HG03354 (cell line): ENCODE results near the gene ASB4.
A peak's percentile ranks its signal among the peaks of the same experiment; 100 is the strongest.
"Not testable (repeated sequence)": the region's sequence is repeated elsewhere in the genome, so short reads cannot be mapped to it uniquely, and the experiment has no call there.

Source experiments
- ATAC-seq: cut with Tn5 transposase; IDR thresholded peaks from one replicate; pipeline ENCODE4 v1.9.1; 2021; ENCODE audit warnings: mild to moderate bottlenecking; ENCODE audit not compliant: unreplicated experiment, poor library complexity, severe bottlenecking

Gene ASB4

GRCh38 chr7:95485391-95486123 lies at the start of gene ASB4:
TSS of gene ASB4 (plus strand) at chr7:95485943. CDS start at chr7:95485972, 29 bp downstream.
- no peak for ATAC-seq

DNA sequence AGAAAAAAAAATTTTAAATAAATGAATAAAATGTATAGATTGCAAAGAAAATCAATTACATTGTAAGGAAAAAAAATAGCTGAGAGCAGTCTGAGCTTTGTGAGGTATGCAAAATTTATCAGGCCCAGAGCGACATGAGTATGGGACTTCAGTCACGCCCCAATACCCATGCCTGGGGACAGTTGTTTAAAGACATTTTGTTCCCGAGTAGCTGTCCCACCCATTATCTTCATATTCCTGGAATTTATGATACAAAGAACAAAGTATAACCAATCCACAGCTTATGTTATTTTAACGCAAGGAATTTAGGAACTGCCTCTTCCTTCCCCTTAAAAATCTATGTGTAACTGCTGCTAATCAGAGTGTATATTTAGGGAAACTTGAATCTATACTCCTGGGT lies 49.3 kb upstream of the ASB4 start:
- ATAC-seq, result no peak

GRCh38 chr7:95440394-95441038 lies 45.2 kb upstream of the ASB4 start:
- ATAC-seq, result no peak

DNA sequence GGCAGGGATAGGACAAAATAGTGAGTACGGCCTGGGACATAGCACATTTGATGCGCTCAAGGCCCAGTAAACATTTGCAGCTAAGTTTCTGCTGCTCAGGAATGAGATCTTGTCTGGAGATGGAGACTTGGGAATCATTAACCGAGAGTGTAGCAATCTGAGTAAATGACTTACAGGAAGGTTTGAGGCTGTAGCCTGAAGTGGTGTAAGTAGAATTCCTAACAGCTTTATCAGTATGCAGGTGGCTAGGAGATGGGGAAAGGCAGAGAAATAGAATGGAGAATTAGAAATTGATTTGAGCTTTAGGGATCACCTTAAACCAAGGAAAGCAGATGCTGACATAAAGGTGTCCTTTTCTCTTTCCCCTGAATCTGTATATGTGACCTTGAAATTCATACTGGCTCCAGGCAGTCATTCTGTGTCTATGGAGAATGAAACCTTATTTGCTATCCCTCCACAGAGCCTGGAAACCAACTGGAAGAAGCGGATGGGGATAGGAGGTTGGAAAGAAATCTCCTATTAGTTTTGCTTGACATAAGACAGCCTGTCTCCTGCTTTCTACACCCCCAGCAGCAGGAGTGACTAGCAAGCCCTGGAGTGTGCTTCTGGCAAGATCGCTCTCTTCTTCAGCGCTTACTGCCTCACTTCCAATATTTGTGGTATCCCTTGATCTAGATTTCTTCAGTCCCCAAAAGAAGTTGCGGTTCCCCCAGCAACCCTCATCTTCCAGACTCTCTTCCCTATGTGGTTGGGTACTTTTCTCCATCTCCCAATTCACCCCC lies 44.5 kb upstream of the ASB4 start:
- ATAC-seq, result peak; percentile 54

- no peak for ATAC-seq
Observed at GRCh38 chr7:95444796-95445195, 40.9 kb upstream of the ASB4 start.

GRCh38 chr7:95446618-95447017 lies 39.1 kb upstream of the ASB4 start:
- ATAC-seq, result no peak

DNA sequence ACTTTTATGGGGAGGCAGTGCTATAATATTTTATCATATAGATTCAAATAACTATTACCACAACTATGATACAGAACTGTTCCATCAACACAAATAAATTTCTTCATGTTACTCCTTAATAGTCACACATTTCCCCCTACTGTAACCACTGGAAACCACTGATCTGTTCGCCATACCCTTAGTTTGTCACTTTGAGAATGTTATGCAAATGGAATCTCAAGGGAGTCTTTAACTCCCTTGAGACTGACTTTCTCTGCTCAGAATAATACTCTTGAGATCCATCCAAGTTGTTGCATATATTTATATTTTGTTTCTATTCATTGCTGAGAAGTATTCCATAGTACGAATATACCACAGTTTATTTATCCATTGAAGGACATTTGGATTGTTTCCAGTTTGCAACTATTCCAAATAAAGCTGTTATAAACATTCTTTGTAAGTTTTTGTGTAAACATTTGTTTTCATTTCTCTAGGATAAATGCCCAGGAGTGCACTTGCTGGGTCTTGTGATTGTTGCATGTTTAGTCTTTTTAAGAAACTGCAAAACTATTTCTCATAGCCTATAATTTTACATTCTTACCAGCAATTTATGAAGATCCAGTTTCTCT lies 31.2 kb upstream of the ASB4 start:
- ATAC-seq, result peak; percentile 78

GRCh38 chr7:95457947-95458346 lies 27.8 kb upstream of the ASB4 start:
- no peak for ATAC-seq

DNA sequence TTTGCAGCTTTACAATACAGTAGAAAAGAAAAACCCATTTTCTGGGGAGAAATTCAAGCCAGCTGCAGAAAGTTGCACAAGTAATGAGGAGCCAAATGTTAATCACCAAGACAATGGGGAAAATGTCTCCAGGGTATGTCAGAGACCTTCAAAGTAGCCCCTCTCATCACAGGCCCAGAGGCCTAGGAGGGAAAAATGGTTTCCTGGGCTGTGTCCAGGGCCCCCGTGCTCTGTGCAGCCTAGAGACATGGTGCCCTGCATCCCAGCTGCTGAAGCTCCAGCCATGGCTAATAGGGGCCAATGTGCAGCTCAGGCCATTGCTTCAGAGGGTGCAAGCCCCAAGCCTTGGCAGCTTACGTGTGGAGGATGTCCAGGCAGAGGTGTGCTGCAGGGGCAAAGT lies 25.1 kb upstream of the ASB4 start:
- not testable (repeated sequence) for ATAC-seq

DNA sequence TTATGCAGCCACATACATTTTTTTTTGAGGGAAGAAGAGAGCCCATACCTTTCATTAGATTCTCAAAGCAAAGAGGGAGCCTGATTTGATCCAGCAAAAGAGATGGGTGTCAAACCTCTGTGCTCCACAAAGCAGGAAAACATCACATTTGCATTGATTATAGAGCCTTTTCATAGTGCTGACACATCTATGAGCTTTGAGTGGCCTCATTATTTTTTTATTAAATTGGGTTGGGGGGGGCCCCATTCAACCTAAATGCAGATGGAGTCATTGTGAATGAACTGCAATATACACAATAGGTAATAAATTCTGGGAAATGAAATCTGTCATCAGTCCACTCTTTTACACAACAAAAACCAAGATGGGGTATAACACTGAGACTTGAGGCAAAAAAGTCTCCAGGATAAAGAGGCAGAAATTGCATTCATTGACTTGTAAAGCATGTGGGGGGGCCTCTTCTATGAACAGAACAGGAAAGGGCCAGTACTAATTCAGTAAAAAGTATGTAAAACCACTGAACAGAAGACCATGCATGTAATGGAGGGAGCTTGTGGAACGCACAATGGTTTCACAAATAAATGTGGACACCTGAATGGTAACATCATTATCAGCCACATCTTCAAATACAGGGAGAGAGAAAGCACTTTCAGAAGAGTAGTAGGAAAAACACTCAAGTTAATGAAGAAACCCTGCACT lies 17.7 kb upstream of the ASB4 start:
- ATAC-seq, result no peak

DNA sequence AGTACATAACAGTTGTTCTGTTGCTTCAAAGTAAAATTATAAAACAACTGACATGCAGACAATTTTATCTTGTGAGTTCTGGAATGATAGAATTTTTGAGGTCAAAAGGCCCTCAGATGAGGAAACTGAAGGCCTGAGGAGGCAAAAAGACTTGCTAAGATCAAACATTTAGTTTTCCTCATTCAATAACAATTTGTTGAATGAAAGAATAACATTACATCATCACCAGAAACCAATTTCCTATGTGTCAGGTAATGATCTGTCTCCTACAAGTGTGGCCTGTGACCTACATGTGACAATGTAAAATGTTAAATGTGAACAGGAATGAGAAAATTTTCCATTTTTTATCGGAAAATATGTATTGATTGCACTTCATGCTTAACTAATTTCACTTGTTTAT lies 16.6 kb upstream of the ASB4 start:
- no peak for ATAC-seq

- no peak for ATAC-seq
Observed at GRCh38 chr7:95469848-95470247, 15.9 kb upstream of the ASB4 start.

DNA sequence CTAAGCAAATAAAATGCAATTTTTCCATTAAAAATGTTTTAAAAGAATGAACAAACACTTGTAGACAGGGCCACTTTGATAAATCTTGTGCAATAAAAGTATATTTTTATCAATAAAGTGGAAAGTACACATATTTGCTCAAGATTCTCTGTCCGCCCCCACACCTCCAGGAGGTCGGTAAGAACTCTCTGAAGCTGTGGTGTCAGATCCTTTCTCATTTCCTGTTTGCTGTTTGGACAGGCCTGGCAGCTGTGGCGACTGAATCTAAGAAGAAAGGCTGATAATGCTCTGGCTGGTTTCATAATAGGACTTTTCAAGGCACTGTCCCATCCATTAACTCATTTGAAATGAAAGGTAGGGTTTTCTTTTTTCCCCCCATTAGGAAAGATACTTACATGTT lies 15.3 kb upstream of the ASB4 start:
- peak; percentile 100 for ATAC-seq

DNA sequence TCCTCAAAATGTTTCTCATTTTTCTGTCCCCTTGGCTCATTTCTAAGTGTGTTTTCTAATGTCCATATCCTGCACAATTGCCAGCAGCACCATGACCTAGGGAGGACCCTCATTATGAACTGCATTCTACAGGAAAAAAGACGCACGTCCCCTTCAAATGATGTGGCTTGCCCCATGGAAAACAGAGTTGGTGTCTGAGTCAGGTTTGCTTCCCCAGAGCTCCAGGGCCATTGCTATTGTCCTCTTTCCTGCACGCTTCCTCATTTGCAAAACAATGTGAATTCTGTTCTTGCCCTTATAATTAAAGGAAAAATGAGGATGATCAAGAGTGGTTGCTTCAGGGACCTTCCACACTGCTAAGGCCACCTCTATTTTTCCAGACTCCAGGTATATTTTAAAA lies 14.7 kb upstream of the ASB4 start:
- no peak for ATAC-seq

GRCh38 chr7:95472581-95473161 lies 13.1 kb upstream of the ASB4 start:
- ATAC-seq, result no peak

DNA sequence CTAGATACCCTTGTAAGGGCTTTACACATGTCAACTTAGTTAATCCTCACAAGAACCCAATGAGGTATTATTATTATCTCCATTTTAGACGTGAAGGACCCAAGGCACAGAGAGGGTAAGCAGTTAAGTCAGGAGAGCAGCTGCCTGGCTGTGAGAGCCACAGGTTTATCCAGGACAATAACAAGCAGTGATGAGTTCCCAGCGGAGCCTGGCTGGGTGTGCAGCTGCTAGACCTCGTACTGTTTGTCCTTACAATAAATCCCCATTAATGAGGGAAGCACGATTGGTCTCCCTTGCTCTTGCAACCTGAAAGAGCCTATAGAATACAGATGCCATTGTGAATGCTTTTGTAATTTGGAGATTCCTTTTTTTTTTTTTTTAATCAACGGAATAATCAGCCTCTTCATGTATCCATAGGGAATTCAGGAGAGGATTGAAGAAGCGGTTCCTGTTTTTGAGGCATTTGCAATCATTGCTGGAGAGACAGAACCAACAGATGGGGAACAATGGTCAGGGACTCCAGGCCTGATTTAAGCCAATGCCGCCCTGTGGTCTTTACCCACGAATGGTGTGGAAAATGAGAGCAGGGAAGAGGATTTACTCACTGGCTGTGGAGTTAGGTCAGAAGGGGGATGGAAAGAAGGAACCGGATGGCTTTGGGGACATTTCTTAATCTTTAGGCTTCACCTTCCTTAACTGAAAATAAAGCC lies 12.3 kb upstream of the ASB4 start:
- no peak for ATAC-seq

- ATAC-seq, result no peak
Observed at GRCh38 chr7:95476072-95476847, 9.5 kb upstream of the ASB4 start.

- peak; percentile 70 for ATAC-seq
Observed at GRCh38 chr7:95476904-95477594, 8.7 kb upstream of the ASB4 start.
